SK-N-SH treated with all-trans-retinoic acid at 6 μM for 48 hours (cell line): ENCODE measurements around the gene RFX5.

Experiments
- RARB ChIP-seq: fragments of 250-450 bp; sonication (Bioruptor Pico); IDR thresholded peaks from 2 replicates; pipeline ENCODE4 v1.8.0; 2021; ENCODE audit warnings: mild to moderate bottlenecking, moderate library complexity
- TCF4 ChIP-seq: fragments of 250-450 bp; sonication (Bioruptor Pico); IDR thresholded peaks from 2 replicates; pipeline ENCODE4 v1.8.0; 2021; ENCODE audit warnings: mild to moderate bottlenecking, moderate library complexity, borderline replicate concordance

GRCh38 chr1:151342021-151342420 is 5.0 kb downstream of the RFX5 start:
- no peak for TF ChIP-seq RARB
- no peak for TF ChIP-seq TCF4 (CRISPR knock-in tag)
